ENCODE data around the gene POLE3. TPM values are rescaled to one million over a fixed set of nuclear protein-coding genes. Genes with fewer than 3 reads are reported as not detected.

POLE3 gene
- total and polyA plus RNA-seq, 9 of the 15 experiments (the other 6 are each of a cell fraction or from before 2014, with no cell fraction given), result 52.6 to 179 (median 110) TPM

DNA sequence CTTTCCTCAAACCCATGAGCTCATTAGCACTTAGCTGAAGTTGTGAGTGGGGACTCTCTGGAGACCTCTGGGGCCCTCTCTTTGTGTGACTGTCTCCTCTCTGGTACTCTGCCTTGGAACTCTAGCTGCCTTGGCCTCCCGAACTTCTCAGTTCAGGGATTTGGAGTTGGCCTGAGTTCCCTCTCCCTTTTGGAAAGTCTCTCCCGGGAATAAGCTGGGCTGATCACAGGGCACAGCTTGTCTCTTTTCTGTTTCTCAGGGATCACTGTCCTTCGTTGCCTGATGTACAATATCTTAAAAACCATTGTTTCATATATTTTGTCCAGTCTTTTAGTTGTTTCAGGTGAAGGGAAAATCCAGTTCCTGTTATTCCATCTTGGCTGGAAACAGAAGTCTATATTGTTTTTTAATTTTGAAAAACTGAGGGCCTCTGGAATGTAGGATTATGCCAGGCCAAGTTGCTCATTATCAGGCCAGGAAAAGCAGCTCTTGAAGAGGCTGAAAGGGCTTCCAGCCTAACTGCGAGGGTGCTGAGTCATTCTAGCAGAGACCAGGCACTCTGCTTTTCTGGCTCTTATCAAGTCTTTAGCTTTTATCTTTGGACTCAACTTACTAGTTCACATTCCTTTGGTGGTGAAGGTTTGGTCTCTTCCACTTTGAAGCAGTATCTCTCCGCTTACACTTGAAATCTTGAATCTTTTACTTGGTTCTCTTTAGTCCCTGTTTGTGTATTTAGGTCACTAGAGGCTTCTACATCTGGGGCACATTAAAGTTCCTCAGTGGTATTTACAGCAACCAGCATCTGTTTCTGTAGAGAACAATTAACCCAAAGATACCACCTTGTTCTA, 44.7 kb upstream of the POLE3 start (continued):
- TF ChIP-seq, protein P1, sequence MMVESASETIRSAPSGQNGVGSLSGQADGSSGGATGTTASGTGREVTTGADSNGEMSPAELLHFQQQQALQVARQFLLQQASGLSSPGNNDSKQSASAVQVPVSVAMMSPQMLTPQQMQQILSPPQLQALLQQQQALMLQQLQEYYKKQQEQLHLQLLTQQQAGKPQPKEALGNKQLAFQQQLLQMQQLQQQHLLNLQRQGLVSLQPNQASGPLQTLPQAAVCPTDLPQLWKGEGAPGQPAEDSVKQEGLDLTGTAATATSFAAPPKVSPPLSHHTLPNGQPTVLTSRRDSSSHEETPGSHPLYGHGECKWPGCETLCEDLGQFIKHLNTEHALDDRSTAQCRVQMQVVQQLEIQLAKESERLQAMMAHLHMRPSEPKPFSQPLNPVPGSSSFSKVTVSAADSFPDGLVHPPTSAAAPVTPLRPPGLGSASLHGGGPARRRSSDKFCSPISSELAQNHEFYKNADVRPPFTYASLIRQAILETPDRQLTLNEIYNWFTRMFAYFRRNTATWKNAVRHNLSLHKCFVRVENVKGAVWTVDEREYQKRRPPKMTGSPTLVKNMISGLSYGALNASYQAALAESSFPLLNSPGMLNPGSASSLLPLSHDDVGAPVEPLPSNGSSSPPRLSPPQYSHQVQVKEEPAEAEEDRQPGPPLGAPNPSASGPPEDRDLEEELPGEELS (CRISPR knock-in tag; IDR thresholded peaks at IDR 0.05; ENCODE audit: borderline replicate concordance), result no peak
- TF ChIP-seq NFRKB (IDR thresholded peaks at IDR 0.05; ENCODE audit: low read depth) (no peak), ZBTB33 (CRISPR knock-in tag; IDR thresholded peaks at IDR 0.05) (no peak), MAFF (IDR thresholded peaks at IDR 0.05; ENCODE audit: low read length) (peak; percentile 98), SMC3 (conservative IDR thresholded peaks at IDR 0.05; ENCODE audit: insufficient read depth, low read depth, low read length) (no peak), PHTF2 (CRISPR knock-in tag; IDR thresholded peaks at IDR 0.05) (no peak), ZBTB17 (CRISPR knock-in tag; IDR thresholded peaks at IDR 0.05) (no peak), TAF7 (tag; IDR thresholded peaks at IDR 0.05) (no peak), KLF6 (CRISPR knock-in tag; IDR thresholded peaks at IDR 0.05; ENCODE audit: borderline replicate concordance) (no peak), ZKSCAN3 (CRISPR knock-in tag; IDR thresholded peaks at IDR 0.05) (no peak), ZFP30 (CRISPR knock-in tag; IDR thresholded peaks at IDR 0.05; ENCODE audit: borderline replicate concordance) (no peak), ZNF561 (CRISPR knock-in tag; conservative IDR thresholded peaks at IDR 0.05) (no peak), CCAR2 (IDR thresholded peaks at IDR 0.05; ENCODE audit: low read depth, low read length) (no peak), NBN (IDR thresholded peaks at IDR 0.05; ENCODE audit: low read depth) (peak; percentile 55; the same call in 1 of the 2 replicates), TEAD1 (CRISPR knock-in tag; IDR thresholded peaks at IDR 0.05) (peak in 1 of 2 experiments; percentile 91; a peak in 2 of 4 replicates)
- TF ChIP-seq, protein P2, sequence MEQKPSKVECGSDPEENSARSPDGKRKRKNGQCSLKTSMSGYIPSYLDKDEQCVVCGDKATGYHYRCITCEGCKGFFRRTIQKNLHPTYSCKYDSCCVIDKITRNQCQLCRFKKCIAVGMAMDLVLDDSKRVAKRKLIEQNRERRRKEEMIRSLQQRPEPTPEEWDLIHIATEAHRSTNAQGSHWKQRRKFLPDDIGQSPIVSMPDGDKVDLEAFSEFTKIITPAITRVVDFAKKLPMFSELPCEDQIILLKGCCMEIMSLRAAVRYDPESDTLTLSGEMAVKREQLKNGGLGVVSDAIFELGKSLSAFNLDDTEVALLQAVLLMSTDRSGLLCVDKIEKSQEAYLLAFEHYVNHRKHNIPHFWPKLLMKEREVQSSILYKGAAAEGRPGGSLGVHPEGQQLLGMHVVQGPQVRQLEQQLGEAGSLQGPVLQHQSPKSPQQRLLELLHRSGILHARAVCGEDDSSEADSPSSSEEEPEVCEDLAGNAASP (IDR thresholded peaks at IDR 0.05), result no peak
- TF ChIP-seq, protein P3, sequence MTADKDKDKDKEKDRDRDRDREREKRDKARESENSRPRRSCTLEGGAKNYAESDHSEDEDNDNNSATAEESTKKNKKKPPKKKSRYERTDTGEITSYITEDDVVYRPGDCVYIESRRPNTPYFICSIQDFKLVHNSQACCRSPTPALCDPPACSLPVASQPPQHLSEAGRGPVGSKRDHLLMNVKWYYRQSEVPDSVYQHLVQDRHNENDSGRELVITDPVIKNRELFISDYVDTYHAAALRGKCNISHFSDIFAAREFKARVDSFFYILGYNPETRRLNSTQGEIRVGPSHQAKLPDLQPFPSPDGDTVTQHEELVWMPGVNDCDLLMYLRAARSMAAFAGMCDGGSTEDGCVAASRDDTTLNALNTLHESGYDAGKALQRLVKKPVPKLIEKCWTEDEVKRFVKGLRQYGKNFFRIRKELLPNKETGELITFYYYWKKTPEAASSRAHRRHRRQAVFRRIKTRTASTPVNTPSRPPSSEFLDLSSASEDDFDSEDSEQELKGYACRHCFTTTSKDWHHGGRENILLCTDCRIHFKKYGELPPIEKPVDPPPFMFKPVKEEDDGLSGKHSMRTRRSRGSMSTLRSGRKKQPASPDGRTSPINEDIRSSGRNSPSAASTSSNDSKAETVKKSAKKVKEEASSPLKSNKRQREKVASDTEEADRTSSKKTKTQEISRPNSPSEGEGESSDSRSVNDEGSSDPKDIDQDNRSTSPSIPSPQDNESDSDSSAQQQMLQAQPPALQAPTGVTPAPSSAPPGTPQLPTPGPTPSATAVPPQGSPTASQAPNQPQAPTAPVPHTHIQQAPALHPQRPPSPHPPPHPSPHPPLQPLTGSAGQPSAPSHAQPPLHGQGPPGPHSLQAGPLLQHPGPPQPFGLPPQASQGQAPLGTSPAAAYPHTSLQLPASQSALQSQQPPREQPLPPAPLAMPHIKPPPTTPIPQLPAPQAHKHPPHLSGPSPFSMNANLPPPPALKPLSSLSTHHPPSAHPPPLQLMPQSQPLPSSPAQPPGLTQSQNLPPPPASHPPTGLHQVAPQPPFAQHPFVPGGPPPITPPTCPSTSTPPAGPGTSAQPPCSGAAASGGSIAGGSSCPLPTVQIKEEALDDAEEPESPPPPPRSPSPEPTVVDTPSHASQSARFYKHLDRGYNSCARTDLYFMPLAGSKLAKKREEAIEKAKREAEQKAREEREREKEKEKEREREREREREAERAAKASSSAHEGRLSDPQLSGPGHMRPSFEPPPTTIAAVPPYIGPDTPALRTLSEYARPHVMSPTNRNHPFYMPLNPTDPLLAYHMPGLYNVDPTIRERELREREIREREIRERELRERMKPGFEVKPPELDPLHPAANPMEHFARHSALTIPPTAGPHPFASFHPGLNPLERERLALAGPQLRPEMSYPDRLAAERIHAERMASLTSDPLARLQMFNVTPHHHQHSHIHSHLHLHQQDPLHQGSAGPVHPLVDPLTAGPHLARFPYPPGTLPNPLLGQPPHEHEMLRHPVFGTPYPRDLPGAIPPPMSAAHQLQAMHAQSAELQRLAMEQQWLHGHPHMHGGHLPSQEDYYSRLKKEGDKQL (CRISPR knock-in tag; IDR thresholded peaks at IDR 0.05; ENCODE audit: borderline replicate concordance), result no peak
